Vagina (tissue), 2 donors: ENCODE data around the gene KCNC2. TPM values are rescaled to one million over a fixed set of nuclear protein-coding genes. Genes with fewer than 3 reads are reported as not detected.

Experiments
- DNase-seq, 2 donors: peaks; one replicate each; pipeline ENCODE4 v3.0.0-alpha.2; 2017; ENCODE audit errors: extremely low spot score in 2 of 2
- H3K27ac ChIP-seq: fragments of 200-600 bp; sonication (generic); one replicate; pipeline ENCODE4 v1.5.1; 2019
- H3K27me3 ChIP-seq: fragments of 200-600 bp; sonication (generic); one replicate; pipeline ENCODE4 v1.5.1; 2019
- H3K36me3 ChIP-seq, 2 donors: fragments of 200-600 bp; sonication (generic); one replicate each; pipeline ENCODE4 v1.5.1; 2017 to 2019
- H3K4me1 ChIP-seq: fragments of 200-600 bp; sonication (generic); one replicate; pipeline ENCODE4 v1.5.1; 2019
- H3K4me3 ChIP-seq, 2 donors: fragments of 200-600 bp; sonication (generic); 1 replicate in 1 of 2; 2 replicates in 1 of 2; pipeline ENCODE4 v1.5.1; 2016 to 2019
- H3K9me3 ChIP-seq: fragments of 200-600 bp; sonication (generic); one replicate; pipeline ENCODE4 v1.5.1; 2019
- POLR2A ChIP-seq, 2 donors: fragments of 450-650 bp; IDR thresholded peaks; one replicate each; pipeline ENCODE4 v1.6.1; 2017; ENCODE audit warnings: antibody characterized with exemption in 2 of 2, mild to moderate bottlenecking in 2 of 2, moderate library complexity in 2 of 2
- POLR2AphosphoS5 ChIP-seq, 2 donors: sonication (generic); formaldehyde crosslinking; IDR thresholded peaks; one replicate each; pipeline ENCODE4 v1.9.0; 2017; ENCODE audit warnings: antibody characterized with exemption in 2 of 2, mild to moderate bottlenecking in 2 of 2, low read depth in 1 of 2; ENCODE audit not compliant: insufficient read depth in 1 of 2
- intact Hi-C: fragments of 100-400 bp; cut with DNase I; formaldehyde crosslinking; loops from one replicate; pipeline ENCODE4 v1.15.1; 2023
- total RNA-seq: library from RNA; depleted of rRNA; stranded (reverse); fragments of >200 nt; gene quantifications from one replicate; pipeline ENCODE4 v1.2.3, GENCODE V29; 2016
- TF ChIP-seq, protein P1 (sequence below), 3 experiments: fragments of 450-650 bp in 2 of 3; fragments of 200-600 bp in 1 of 3; sonication (generic) in 1 of 3; IDR thresholded peaks; one replicate each; pipeline ENCODE4 v1.5.1; 2017 to 2019; ENCODE audit warnings: antibody characterized with exemption in 3 of 3, mild to moderate bottlenecking in 2 of 3, moderate library complexity in 2 of 3

The KCNC2 gene
- total RNA-seq, 1 donor from 2014 or later = 0.25 TPM

GRCh38 chr12:75116646-75117198, 92.9 kb downstream of the KCNC2 start:
- H3K27me3 ChIP-seq = no peaks in the 10 kb centered on the region
- H3K27ac ChIP-seq = no peak overlapping the region
- no peaks in the 10 kb centered on the region for H3K4me1 ChIP-seq
- intact Hi-C loops = no loop called here
- DNase-seq = no peak
- no peaks in the 10 kb centered on the region for H3K9me3 ChIP-seq
- H3K4me3 ChIP-seq = no peak overlapping the region
- TF ChIP-seq, protein P1, sequence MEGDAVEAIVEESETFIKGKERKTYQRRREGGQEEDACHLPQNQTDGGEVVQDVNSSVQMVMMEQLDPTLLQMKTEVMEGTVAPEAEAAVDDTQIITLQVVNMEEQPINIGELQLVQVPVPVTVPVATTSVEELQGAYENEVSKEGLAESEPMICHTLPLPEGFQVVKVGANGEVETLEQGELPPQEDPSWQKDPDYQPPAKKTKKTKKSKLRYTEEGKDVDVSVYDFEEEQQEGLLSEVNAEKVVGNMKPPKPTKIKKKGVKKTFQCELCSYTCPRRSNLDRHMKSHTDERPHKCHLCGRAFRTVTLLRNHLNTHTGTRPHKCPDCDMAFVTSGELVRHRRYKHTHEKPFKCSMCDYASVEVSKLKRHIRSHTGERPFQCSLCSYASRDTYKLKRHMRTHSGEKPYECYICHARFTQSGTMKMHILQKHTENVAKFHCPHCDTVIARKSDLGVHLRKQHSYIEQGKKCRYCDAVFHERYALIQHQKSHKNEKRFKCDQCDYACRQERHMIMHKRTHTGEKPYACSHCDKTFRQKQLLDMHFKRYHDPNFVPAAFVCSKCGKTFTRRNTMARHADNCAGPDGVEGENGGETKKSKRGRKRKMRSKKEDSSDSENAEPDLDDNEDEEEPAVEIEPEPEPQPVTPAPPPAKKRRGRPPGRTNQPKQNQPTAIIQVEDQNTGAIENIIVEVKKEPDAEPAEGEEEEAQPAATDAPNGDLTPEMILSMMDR (IDR thresholded peaks at IDR 0.05) = no peak
- no peak for TF ChIP-seq POLR2AphosphoS5 (IDR thresholded peaks at IDR 0.05; ENCODE audit: insufficient read depth in 1 of 2, low read depth in 1 of 2)
- no peak for TF ChIP-seq POLR2A (IDR thresholded peaks at IDR 0.05)
- no peaks in the 10 kb centered on the region for H3K36me3 ChIP-seq

DNA sequence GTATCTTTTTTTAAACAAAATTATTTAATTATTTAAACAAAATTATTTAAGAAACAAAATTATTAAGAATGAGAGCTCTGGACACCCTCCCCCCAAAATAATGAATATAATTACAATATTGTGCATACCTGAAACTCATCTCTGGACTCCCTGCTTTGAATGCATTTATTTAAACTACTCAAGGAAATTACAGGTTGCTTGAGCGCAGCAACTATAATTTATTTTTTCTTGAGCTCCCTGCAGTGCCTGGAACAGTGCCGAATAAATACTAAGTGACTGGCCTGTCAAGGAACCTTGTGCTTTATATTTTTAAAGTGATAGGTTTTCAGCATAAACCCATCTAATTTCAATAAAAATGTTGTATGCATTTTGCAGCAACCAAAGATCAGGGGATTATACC, 93.9 kb downstream of the KCNC2 start:
- Histone ChIP-seq H3K36me3 (no peaks in the 10 kb centered on the region), H3K27ac (no peak overlapping the region), H3K9me3 (no peaks in the 10 kb centered on the region), H3K27me3 (no peaks in the 10 kb centered on the region), H3K4me1 (no peaks in the 10 kb centered on the region), H3K4me3 (no peak overlapping the region)
- no peak for DNase-seq
- TF ChIP-seq, protein P1 (IDR thresholded peaks at IDR 0.05) = no peak
- no peak for TF ChIP-seq POLR2AphosphoS5 (IDR thresholded peaks at IDR 0.05; ENCODE audit: insufficient read depth in 1 of 2, low read depth in 1 of 2)
- no peak for TF ChIP-seq POLR2A (IDR thresholded peaks at IDR 0.05)
- intact Hi-C loops = no loop called here

DNA sequence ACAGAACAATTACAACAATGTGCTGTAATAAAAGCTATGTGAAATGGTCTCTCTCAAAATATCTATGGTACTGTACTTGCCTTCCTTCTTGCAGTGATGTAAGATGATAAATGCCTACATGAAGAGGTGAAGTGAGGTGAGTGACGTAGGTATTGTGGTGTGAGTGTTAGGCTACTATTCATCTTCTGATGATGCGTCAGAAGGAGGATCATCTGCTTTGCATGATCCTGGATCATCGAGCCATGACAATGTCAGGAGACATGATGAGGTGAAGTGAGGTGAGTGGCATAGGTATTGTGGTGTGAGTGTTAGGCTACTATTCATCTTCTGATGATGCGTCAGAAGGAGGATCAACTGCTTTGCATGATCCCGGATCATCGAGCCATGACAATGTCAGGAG, 105.8 kb downstream of the KCNC2 start:
- no peak for DNase-seq
- H3K4me3 ChIP-seq = no peak overlapping the region
- H3K27ac ChIP-seq = no peak overlapping the region
- no peaks in the 10 kb centered on the region for H3K27me3 ChIP-seq
- TF ChIP-seq POLR2AphosphoS5 (IDR thresholded peaks at IDR 0.05; ENCODE audit: insufficient read depth in 1 of 2, low read depth in 1 of 2) (no peak), POLR2A (IDR thresholded peaks at IDR 0.05) (no peak)
- TF ChIP-seq, protein P1 (IDR thresholded peaks at IDR 0.05) = no peak
- H3K9me3 ChIP-seq = no peaks in the 10 kb centered on the region
- intact Hi-C loops = no loop called here
- no peaks in the 10 kb centered on the region for H3K4me1 ChIP-seq
- no peaks in the 10 kb centered on the region for H3K36me3 ChIP-seq

GRCh38 chr12:75101781-75102180, 107.9 kb downstream of the KCNC2 start:
- intact Hi-C loops = no loop called here

GRCh38 chr12:75099210-75099609, 110.4 kb downstream of the KCNC2 start:
- no peak for DNase-seq
- Histone ChIP-seq H3K4me3 (no peak overlapping the region), H3K27ac (no peak overlapping the region), H3K9me3 (no peaks in the 10 kb centered on the region), H3K36me3 (no peaks in the 10 kb centered on the region), H3K27me3 (no peaks in the 10 kb centered on the region), H3K4me1 (no peaks in the 10 kb centered on the region)
- intact Hi-C loops = no loop called here
- TF ChIP-seq POLR2A (IDR thresholded peaks at IDR 0.05) (no peak), POLR2AphosphoS5 (IDR thresholded peaks at IDR 0.05; ENCODE audit: insufficient read depth in 1 of 2, low read depth in 1 of 2) (no peak)
- TF ChIP-seq, protein P1 (IDR thresholded peaks at IDR 0.05) = no peak

More at GRCh38 chr12:75101781-75102180, 107.9 kb downstream of the KCNC2 start:
- H3K4me1 ChIP-seq = no peaks in the 10 kb centered on the region
- no peak overlapping the region for H3K4me3 ChIP-seq
- no peak overlapping the region for H3K27ac ChIP-seq
- no peaks in the 10 kb centered on the region for H3K9me3 ChIP-seq
- no peaks in the 10 kb centered on the region for H3K27me3 ChIP-seq
- no peaks in the 10 kb centered on the region for H3K36me3 ChIP-seq
- DNase-seq = no peak
- TF ChIP-seq POLR2A (IDR thresholded peaks at IDR 0.05) = no peak
- TF ChIP-seq POLR2AphosphoS5 (IDR thresholded peaks at IDR 0.05; ENCODE audit: insufficient read depth in 1 of 2, low read depth in 1 of 2) = no peak
- TF ChIP-seq, protein P1 (IDR thresholded peaks at IDR 0.05) = no peak
